ENCODE data around the gene DIABLO.

DIABLO gene

DNA sequence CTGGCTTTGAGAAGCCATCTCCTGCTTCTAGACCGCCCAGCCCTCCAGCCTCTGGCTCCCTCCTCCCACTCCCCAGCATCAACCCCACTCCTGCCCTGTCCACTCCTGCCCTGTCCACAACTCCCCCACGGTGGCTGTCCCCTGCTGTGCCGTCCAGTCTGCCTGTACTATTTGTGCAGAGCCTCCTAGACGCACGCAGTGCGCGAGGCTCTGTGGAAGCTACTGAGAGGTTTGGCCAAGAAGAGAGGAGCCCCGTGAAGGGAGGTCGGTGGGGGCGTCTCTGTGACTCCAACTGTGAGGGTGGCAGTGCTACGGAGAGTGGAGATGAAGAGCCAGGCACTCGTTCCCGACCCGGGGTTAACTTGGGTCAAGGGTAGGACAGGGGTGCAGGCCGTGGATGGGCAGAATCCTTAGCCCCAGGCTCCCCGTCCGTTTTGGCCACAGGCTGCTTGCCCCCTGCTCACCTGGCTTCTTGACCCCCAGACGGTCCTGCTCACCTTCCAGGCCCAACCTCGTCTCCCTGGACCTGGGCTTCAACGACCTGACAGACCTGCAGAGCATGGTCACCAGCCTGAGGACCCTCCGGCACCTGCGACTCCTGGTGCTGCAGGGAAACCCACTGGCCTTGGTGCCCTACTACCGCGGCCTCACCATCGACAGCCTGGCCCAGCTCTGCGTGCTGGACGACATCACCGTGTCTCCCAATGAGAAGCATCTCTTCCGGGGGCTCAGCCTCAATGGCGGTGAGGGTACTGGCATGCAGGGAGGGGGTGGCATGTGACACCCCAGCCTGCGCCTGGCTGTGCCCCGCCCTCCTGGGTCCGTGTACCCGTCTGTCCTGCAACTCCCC is 36.0 kb downstream of the DIABLO start:
- TF ChIP-seq, protein P1, sequence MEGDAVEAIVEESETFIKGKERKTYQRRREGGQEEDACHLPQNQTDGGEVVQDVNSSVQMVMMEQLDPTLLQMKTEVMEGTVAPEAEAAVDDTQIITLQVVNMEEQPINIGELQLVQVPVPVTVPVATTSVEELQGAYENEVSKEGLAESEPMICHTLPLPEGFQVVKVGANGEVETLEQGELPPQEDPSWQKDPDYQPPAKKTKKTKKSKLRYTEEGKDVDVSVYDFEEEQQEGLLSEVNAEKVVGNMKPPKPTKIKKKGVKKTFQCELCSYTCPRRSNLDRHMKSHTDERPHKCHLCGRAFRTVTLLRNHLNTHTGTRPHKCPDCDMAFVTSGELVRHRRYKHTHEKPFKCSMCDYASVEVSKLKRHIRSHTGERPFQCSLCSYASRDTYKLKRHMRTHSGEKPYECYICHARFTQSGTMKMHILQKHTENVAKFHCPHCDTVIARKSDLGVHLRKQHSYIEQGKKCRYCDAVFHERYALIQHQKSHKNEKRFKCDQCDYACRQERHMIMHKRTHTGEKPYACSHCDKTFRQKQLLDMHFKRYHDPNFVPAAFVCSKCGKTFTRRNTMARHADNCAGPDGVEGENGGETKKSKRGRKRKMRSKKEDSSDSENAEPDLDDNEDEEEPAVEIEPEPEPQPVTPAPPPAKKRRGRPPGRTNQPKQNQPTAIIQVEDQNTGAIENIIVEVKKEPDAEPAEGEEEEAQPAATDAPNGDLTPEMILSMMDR (IDR thresholded peaks at IDR 0.05; ENCODE audit: insufficient read depth, low read length, poor library complexity, severe bottlenecking) = no peak
- TF ChIP-seq EZH2phosphoT487 (conservative IDR thresholded peaks at IDR 0.05; ENCODE audit: low read length) = no peak
- Histone ChIP-seq H3K36me3 (ENCODE audit: low read length) (no peaks in the 10 kb centered on the region), H3K9ac (ENCODE audit: low read length) (no peak overlapping the region), H3K9me3 (ENCODE audit: insufficient read depth, low read length) (no peaks in the 10 kb centered on the region), H3K27ac (ENCODE audit: low read depth, low read length) (no peak overlapping the region), H3K4me3 (ENCODE audit: insufficient read depth, low read length, poor library complexity, severe bottlenecking) (no peak overlapping the region), H3K79me2 (ENCODE audit: insufficient read depth, low read length) (no peaks in the 10 kb centered on the region), H3K4me2 (ENCODE audit: low read depth, low read length, poor library complexity, severe bottlenecking) (no peak overlapping the region), H3F3A (ENCODE audit: insufficient read depth) (no peaks in the 10 kb centered on the region), H3K27me3 (ENCODE audit: low read length) (no peaks in the 10 kb centered on the region), H2AFZ (ENCODE audit: low read depth, low read length, severe bottlenecking) (no peak overlapping the region), H4K20me1 (ENCODE audit: low read depth, low read length) (no peaks in the 10 kb centered on the region), H3K9me2 (replicated peaks; ENCODE audit: insufficient read depth, low read length) (no peaks in the 10 kb centered on the region)

DNA sequence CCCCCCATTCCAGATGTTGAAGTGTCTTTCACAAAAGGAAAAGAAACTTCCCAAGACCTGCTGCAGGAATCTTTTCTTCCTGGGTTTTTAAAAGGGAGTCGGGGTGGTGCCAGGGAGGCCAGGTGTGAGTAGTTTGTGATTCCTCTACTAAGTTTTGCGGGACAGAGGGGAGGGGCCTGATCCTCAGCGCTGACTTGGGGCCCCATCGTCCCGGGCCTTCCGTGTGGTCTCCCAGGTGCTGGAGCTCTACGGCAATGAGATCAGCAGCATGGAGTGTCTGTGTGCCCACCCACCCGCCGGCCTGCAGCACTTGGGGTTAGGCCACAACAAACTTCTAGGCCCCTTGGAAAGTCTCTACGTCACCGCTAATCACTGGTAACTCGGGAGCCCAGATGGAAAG is 38.4 kb downstream of the DIABLO start:
- H3K36me3 ChIP-seq (ENCODE audit: low read length) = no peaks in the 10 kb centered on the region
- no peaks in the 10 kb centered on the region for H3K9me3 ChIP-seq (ENCODE audit: insufficient read depth, low read length)
- H3K9me2 ChIP-seq (replicated peaks; ENCODE audit: insufficient read depth, low read length) = no peaks in the 10 kb centered on the region
- H3K9ac ChIP-seq (ENCODE audit: low read length) = no peak overlapping the region
- no peaks in the 10 kb centered on the region for H3K79me2 ChIP-seq (ENCODE audit: insufficient read depth, low read length)
- no peaks in the 10 kb centered on the region for H3F3A ChIP-seq (ENCODE audit: insufficient read depth)
- no peaks in the 10 kb centered on the region for H4K20me1 ChIP-seq (ENCODE audit: low read depth, low read length)
- no peak for TF ChIP-seq EZH2phosphoT487 (conservative IDR thresholded peaks at IDR 0.05; ENCODE audit: low read length)
- TF ChIP-seq, protein P1 (IDR thresholded peaks at IDR 0.05; ENCODE audit: insufficient read depth, low read length, poor library complexity, severe bottlenecking) = no peak
- no peak overlapping the region for H3K4me3 ChIP-seq (ENCODE audit: insufficient read depth, low read length, poor library complexity, severe bottlenecking)
- H3K4me2 ChIP-seq (ENCODE audit: low read depth, low read length, poor library complexity, severe bottlenecking) = no peak overlapping the region
- H3K27me3 ChIP-seq (ENCODE audit: low read length) = no peaks in the 10 kb centered on the region
- no peak overlapping the region for H3K27ac ChIP-seq (ENCODE audit: low read depth, low read length)
- H2AFZ ChIP-seq (ENCODE audit: low read depth, low read length, severe bottlenecking) = no peak overlapping the region

DNA sequence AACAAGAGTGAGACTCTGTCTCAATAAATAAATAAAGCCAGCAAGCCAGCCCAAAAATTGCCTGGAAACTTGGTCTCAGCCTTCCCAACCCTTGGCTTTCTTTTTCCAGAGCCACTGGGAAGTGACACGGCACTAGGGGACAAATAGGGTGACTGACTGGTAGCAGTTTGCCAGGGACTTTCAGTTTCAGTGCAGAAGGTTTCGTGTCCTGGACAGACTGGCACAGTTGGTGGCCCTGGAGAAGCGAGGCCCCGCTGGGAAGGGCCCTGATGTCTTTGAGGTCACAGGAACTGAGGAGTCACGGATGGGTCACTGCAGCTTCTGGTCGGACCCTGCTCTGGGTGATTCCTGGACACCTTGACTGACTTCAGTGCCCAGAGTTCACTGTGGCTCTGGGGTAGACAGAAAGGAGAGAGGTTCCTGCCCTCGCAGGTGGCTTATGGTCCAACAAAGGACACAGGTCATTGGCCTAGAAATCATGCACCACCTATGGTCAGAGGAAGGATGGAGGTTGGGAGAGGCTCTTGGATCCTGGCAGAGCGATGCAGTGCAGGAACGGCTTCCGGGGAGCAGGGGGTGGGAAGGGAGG is 40.3 kb downstream of the DIABLO start:
- no peak for TF ChIP-seq EZH2phosphoT487 (conservative IDR thresholded peaks at IDR 0.05; ENCODE audit: low read length)
- TF ChIP-seq, protein P1 (IDR thresholded peaks at IDR 0.05; ENCODE audit: insufficient read depth, low read length, poor library complexity, severe bottlenecking) = no peak
- H3K4me3 ChIP-seq (ENCODE audit: insufficient read depth, low read length, poor library complexity, severe bottlenecking) = no peak overlapping the region
- H3F3A ChIP-seq (ENCODE audit: insufficient read depth) = no peaks in the 10 kb centered on the region
- no peaks in the 10 kb centered on the region for H3K36me3 ChIP-seq (ENCODE audit: low read length)
- H3K9ac ChIP-seq (ENCODE audit: low read length) = no peak overlapping the region
- no peak overlapping the region for H3K4me2 ChIP-seq (ENCODE audit: low read depth, low read length, poor library complexity, severe bottlenecking)
- no peak overlapping the region for H3K27ac ChIP-seq (ENCODE audit: low read depth, low read length)
- H2AFZ ChIP-seq (ENCODE audit: low read depth, low read length, severe bottlenecking) = no peak overlapping the region
- H4K20me1 ChIP-seq (ENCODE audit: low read depth, low read length) = no peaks in the 10 kb centered on the region
- H3K79me2 ChIP-seq (ENCODE audit: insufficient read depth, low read length) = no peaks in the 10 kb centered on the region
- H3K27me3 ChIP-seq (ENCODE audit: low read length) = no peaks in the 10 kb centered on the region
- no peaks in the 10 kb centered on the region for H3K9me2 ChIP-seq (replicated peaks; ENCODE audit: insufficient read depth, low read length)
- H3K9me3 ChIP-seq (ENCODE audit: insufficient read depth, low read length) = no peaks in the 10 kb centered on the region
